Loucy (cell line): ENCODE measurements around the gene TMEM253.

Experiments used
- H2AFZ ChIP-seq: fragments of 200-600 bp; sonication (generic); 2 replicates; pipeline ENCODE4 v1.6.0; 2016; ENCODE audit warnings: antibody characterized with exemption, mild to moderate bottlenecking, low read length, moderate library complexity
- H3F3A ChIP-seq: fragments of 200-600 bp; 2 replicates; pipeline ENCODE4 v1.6.0; 2016; ENCODE audit warnings: antibody characterized with exemption, low read depth, mild to moderate bottlenecking
- H3K27me3 ChIP-seq: fragments of 200-600 bp; sonication (generic); 2 replicates; pipeline ENCODE4 v1.6.1; 2014; ENCODE audit warnings: low read length, mild to moderate bottlenecking; ENCODE audit not compliant: insufficient read depth, poor library complexity, severe bottlenecking
- H3K36me3 ChIP-seq: fragments of 200-600 bp; sonication (generic); 2 replicates; pipeline ENCODE4 v1.6.1; 2016; ENCODE audit warnings: low read length; ENCODE audit not compliant: insufficient read depth
- H3K4me1 ChIP-seq: fragments of 200-600 bp; sonication (generic); 2 replicates; pipeline ENCODE4 v1.5.1; 2014; ENCODE audit warnings: low read length, mild to moderate bottlenecking; ENCODE audit not compliant: insufficient read depth, poor library complexity, severe bottlenecking
- H3K4me2 ChIP-seq: fragments of 200-600 bp; sonication (generic); 2 replicates; pipeline ENCODE4 v1.6.0; 2014; ENCODE audit warnings: antibody characterized with exemption, low read length, low read depth, mild to moderate bottlenecking; ENCODE audit not compliant: poor library complexity, severe bottlenecking
- H3K4me3 ChIP-seq: fragments of 200-600 bp; sonication (generic); 2 replicates; pipeline ENCODE4 v1.5.1; 2014; ENCODE audit warnings: low read length, mild to moderate bottlenecking, mixed read lengths; ENCODE audit not compliant: poor library complexity, severe bottlenecking
- H3K79me2 ChIP-seq: fragments of 200-600 bp; sonication (generic); 2 replicates; pipeline ENCODE4 v1.6.1; 2014; ENCODE audit warnings: low read length; ENCODE audit not compliant: insufficient read depth
- H3K9ac ChIP-seq: fragments of 200-600 bp; sonication (generic); 2 replicates; pipeline ENCODE4 v1.6.0; 2014; ENCODE audit warnings: mild to moderate bottlenecking, low read depth, low read length, moderate library complexity; ENCODE audit not compliant: poor library complexity, severe bottlenecking
- H3K9me2 ChIP-seq: fragments of 200-600 bp; sonication (generic); replicated peaks from 2 replicates; pipeline ENCODE4 v1.6.1; 2016; ENCODE audit warnings: low read depth, low read length, mixed read lengths
- H3K9me3 ChIP-seq: fragments of 200-600 bp; sonication (generic); 2 replicates; pipeline ENCODE4 v1.6.1; 2014; ENCODE audit warnings: mild to moderate bottlenecking, antibody characterized with exemption, low read length, low read depth; ENCODE audit not compliant: insufficient read depth
- H4K20me1 ChIP-seq: fragments of 200-600 bp; sonication (generic); 2 replicates; pipeline ENCODE4 v1.6.0; 2014; ENCODE audit warnings: antibody characterized with exemption, low read length, mild to moderate bottlenecking; ENCODE audit not compliant: insufficient read depth, poor library complexity, severe bottlenecking
- EZH2phosphoT487 ChIP-seq: fragments of 200-600 bp; IDR thresholded peaks from 2 replicates; pipeline ENCODE4 v1.6.1; 2018; ENCODE audit warnings: antibody characterized with exemption, mild to moderate bottlenecking, moderate library complexity, borderline replicate concordance
- TF ChIP-seq, protein P1 (sequence below): fragments of 200-600 bp; sonication (generic); conservative IDR thresholded peaks from 2 replicates; pipeline ENCODE4 v1.5.1; 2014; ENCODE audit warnings: mild to moderate bottlenecking, antibody characterized with exemption, low read length

TMEM253 gene

DNA sequence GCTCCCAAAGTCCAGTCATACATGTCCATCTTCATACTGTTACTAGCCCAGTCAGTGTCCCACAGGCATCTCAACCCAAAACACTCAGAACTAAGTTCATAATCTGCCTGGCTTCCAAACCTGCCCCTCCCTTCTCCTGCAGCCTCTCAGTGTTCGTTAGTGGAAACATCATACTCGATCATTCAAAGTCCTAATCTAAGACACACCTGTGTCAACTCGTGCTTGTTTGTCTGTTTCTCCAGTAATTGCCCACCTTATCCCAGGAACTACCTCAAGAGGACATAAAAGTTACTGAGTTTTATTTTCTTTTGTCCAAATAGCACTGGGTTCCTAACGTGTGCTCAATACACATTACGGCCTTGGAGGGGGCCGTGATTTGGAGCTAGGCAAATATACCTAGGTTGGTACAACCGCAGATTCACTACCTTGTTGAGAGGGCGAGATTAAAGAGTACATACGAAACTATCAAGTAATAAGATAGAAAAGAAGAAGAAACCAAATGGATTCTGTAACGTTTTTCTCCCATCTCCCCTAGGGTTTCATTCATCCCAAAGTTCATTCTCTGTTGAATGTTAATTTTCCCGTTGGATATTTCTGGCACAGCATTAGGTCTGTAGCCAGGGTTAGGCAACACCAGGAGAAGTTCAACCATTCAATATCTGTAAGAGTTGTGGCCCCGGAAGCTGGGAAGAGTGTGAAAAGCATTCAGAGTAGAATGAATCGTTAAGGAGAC, 40.1 kb upstream of the TMEM253 start:
- TF ChIP-seq, protein P1, sequence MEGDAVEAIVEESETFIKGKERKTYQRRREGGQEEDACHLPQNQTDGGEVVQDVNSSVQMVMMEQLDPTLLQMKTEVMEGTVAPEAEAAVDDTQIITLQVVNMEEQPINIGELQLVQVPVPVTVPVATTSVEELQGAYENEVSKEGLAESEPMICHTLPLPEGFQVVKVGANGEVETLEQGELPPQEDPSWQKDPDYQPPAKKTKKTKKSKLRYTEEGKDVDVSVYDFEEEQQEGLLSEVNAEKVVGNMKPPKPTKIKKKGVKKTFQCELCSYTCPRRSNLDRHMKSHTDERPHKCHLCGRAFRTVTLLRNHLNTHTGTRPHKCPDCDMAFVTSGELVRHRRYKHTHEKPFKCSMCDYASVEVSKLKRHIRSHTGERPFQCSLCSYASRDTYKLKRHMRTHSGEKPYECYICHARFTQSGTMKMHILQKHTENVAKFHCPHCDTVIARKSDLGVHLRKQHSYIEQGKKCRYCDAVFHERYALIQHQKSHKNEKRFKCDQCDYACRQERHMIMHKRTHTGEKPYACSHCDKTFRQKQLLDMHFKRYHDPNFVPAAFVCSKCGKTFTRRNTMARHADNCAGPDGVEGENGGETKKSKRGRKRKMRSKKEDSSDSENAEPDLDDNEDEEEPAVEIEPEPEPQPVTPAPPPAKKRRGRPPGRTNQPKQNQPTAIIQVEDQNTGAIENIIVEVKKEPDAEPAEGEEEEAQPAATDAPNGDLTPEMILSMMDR: no peak
- no peak for TF ChIP-seq EZH2phosphoT487
- no peaks in the 10 kb centered on the region for H3K9me2 ChIP-seq
- no peaks in the 10 kb centered on the region for H3F3A ChIP-seq
- no peaks in the 10 kb centered on the region for H3K27me3 ChIP-seq
- H3K9me3 ChIP-seq: no peaks in the 10 kb centered on the region
- H3K9ac ChIP-seq: no peak overlapping the region
- H3K4me1 ChIP-seq: no peaks in the 10 kb centered on the region
- no peaks in the 10 kb centered on the region for H3K36me3 ChIP-seq
- no peak overlapping the region for H3K4me3 ChIP-seq
- no peak overlapping the region for H2AFZ ChIP-seq
- no peaks in the 10 kb centered on the region for H3K79me2 ChIP-seq
- H3K4me2 ChIP-seq: no peak overlapping the region
- no peaks in the 10 kb centered on the region for H4K20me1 ChIP-seq

DNA sequence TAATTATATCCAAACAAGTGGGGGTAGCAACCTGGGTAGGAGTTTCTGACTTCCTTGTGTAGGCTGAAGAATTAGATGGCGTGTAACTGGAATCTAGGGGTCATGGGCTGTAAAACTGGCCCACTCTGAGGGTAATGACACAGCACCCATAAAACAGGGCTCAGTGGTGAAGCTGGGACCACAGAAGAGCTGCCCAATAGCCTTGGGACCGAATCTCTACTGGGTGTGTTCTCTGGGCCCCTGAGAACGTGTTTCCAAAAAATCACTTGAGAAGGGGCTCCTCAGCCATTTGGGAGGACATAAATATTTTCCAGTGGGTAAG, 39.6 kb upstream of the TMEM253 start:
- no peaks in the 10 kb centered on the region for H3K9me3 ChIP-seq
- no peaks in the 10 kb centered on the region for H3K27me3 ChIP-seq
- no peak overlapping the region for H3K4me3 ChIP-seq
- no peak overlapping the region for H2AFZ ChIP-seq
- no peak overlapping the region for H3K4me2 ChIP-seq
- H3K9me2 ChIP-seq: no peaks in the 10 kb centered on the region
- no peaks in the 10 kb centered on the region for H4K20me1 ChIP-seq
- H3F3A ChIP-seq: no peaks in the 10 kb centered on the region
- TF ChIP-seq, protein P1: no peak
- TF ChIP-seq EZH2phosphoT487: no peak
- H3K79me2 ChIP-seq: no peaks in the 10 kb centered on the region
- H3K36me3 ChIP-seq: no peaks in the 10 kb centered on the region
- H3K4me1 ChIP-seq: no peaks in the 10 kb centered on the region
- H3K9ac ChIP-seq: no peak overlapping the region

DNA sequence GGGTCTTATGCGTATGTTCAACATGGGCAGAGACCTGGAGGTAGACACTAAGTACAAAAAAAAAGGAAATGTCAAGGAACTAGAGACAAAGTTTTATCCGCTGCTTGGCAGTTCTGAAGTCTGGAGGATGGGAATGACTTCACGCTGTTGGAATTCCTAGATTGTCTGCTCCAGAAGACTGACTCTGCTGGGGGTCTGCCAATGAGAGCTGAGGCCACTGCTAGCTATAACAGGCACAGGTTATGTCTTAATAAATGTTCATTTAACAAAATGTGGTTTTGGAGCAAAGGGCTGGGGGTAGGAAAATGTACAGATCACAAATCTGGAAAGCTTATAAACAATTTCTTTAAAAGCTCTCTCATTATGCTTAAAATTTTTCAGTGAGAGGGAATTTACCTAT, 37.4 kb upstream of the TMEM253 start:
- no peaks in the 10 kb centered on the region for H3F3A ChIP-seq
- TF ChIP-seq, protein P1: no peak
- no peak for TF ChIP-seq EZH2phosphoT487
- H2AFZ ChIP-seq: no peak overlapping the region

More for the DNA sequence above, 37.4 kb upstream of the TMEM253 start:
- Histone ChIP-seq H3K27me3 (no peaks in the 10 kb centered on the region), H3K4me2 (no peak overlapping the region), H3K4me1 (no peaks in the 10 kb centered on the region), H3K4me3 (no peak overlapping the region), H3K9me2 (no peaks in the 10 kb centered on the region), H3K9me3 (no peaks in the 10 kb centered on the region), H3K36me3 (no peaks in the 10 kb centered on the region), H4K20me1 (no peaks in the 10 kb centered on the region), H3K9ac (no peak overlapping the region), H3K79me2 (no peaks in the 10 kb centered on the region)
